Peyer's patch (tissue), 4 donors: ENCODE results near the gene ST3GAL4.

ENCODE experiments used
- CTCF ChIP-seq, 6 experiments: fragments of 450-650 bp in 4 of 6; fragments of 200-600 bp in 2 of 6; sonication (generic) in 1 of 6; IDR thresholded peaks; one replicate each; pipeline ENCODE4 v1.5.1; 2017 to 2019; ENCODE audit warnings: antibody characterized with exemption in 6 of 6, mild to moderate bottlenecking in 3 of 6, moderate library complexity in 1 of 6
- POLR2A ChIP-seq, 2 donors: fragments of 450-650 bp; IDR thresholded peaks; one replicate each; pipeline ENCODE4 v1.5.1; 2017; ENCODE audit warnings: antibody characterized with exemption in 2 of 2, mild to moderate bottlenecking in 2 of 2, moderate library complexity in 2 of 2

GRCh38 chr11:126378763-126379162 is 23.3 kb downstream of the ST3GAL4 start:
- TF ChIP-seq CTCF (IDR thresholded peaks at IDR 0.05): no peak
- TF ChIP-seq POLR2A (IDR thresholded peaks at IDR 0.05): no peak
